Activated B cell treated with CpG ODN at 0.5 μM for 24 hours (primary cell): ENCODE results near the gene PIP4K2C. TPM values are rescaled to one million over a fixed set of nuclear protein-coding genes. Genes with fewer than 3 reads are reported as not detected.

ENCODE experiments used
- ATAC-seq: fragments of 200-7000 bp; cut with Tn5 transposase; one replicate; pipeline ENCODE4 v1.10.0; 2021; ENCODE audit warnings: low read depth, mild to moderate bottlenecking, moderate library complexity
- CTCF ChIA-PET: fragments of 350-600 bp; sonication (Branson Sonifier 250); formaldehyde crosslinking; loops from one replicate; lab custom pipeline; 2021; ENCODE audit warnings: antibody characterized with exemption; lab: Charles Lee
- POLR2A ChIA-PET: fragments of 350-600 bp; sonication (Branson Sonifier 250); formaldehyde crosslinking; loops from one replicate; lab custom pipeline; 2021; ENCODE audit warnings: antibody characterized with exemption; lab: Charles Lee
- DNase-seq: peaks from one replicate; pipeline ENCODE4 v3.0.0; 2022
- H3K27ac Mint-ChIP-seq: one replicate; pipeline ENCODE4 v1.8.0; 2020; ENCODE audit warnings: mixed read lengths
- H3K27me3 Mint-ChIP-seq: one replicate; pipeline ENCODE4 v1.8.0; 2021; ENCODE audit warnings: mixed read lengths
- H3K36me3 Mint-ChIP-seq: one replicate; pipeline ENCODE4 v1.8.0; 2021; ENCODE audit warnings: low read depth, mixed read lengths
- H3K4me1 Mint-ChIP-seq: one replicate; pipeline ENCODE4 v1.8.0; 2021; ENCODE audit warnings: mixed read lengths
- H3K4me3 Mint-ChIP-seq: one replicate; pipeline ENCODE4 v1.8.0; 2020; ENCODE audit warnings: mild to moderate bottlenecking, mixed read lengths
- H3K9me3 Mint-ChIP-seq: one replicate; pipeline ENCODE4 v1.8.0; 2020; ENCODE audit warnings: mixed read lengths
- intact Hi-C: fragments of 100-400 bp; cut with micrococcal nuclease; formaldehyde crosslinking; loops from one replicate; pipeline ENCODE4 v1.15.1; 2024
- total RNA-seq: library from RNA; stranded (reverse); gene quantifications from 2 replicates; pipeline ENCODE4 v1.2.3, GENCODE V29; 2022
- TF ChIP-seq, protein P1 (sequence below): fragments of 200-600 bp; IDR thresholded peaks from one replicate; pipeline ENCODE4 v1.8.0; 2022; ENCODE audit warnings: antibody characterized with exemption, mild to moderate bottlenecking

Gene PIP4K2C
- total RNA-seq, 1 donor from 2014 or later = 16.5 TPM

DNA sequence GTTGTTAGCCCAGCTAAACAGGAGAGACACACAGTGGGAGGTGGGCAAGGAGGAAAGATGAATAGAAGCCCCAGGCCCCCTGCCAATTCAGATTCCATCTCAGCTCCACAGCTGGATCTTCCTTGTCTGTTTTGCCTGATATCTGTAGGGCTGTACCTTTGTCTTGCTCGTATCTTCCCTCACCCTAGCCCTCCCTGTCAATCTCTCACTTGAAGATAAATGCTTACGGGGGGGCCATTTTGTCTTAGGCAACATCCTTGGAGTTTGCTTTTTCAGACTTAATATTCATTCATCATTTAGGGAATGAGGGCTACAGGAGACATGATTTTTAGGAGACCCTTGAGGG, 38.7 kb upstream of the PIP4K2C start:
- POLR2A ChIA-PET = no interaction called here
- H3K4me3 Mint-ChIP-seq = no peak overlapping the region
- DNase-seq = no peak
- H3K9me3 Mint-ChIP-seq = no peaks in the 10 kb centered on the region
- no peak for ATAC-seq
- TF ChIP-seq, protein P1, sequence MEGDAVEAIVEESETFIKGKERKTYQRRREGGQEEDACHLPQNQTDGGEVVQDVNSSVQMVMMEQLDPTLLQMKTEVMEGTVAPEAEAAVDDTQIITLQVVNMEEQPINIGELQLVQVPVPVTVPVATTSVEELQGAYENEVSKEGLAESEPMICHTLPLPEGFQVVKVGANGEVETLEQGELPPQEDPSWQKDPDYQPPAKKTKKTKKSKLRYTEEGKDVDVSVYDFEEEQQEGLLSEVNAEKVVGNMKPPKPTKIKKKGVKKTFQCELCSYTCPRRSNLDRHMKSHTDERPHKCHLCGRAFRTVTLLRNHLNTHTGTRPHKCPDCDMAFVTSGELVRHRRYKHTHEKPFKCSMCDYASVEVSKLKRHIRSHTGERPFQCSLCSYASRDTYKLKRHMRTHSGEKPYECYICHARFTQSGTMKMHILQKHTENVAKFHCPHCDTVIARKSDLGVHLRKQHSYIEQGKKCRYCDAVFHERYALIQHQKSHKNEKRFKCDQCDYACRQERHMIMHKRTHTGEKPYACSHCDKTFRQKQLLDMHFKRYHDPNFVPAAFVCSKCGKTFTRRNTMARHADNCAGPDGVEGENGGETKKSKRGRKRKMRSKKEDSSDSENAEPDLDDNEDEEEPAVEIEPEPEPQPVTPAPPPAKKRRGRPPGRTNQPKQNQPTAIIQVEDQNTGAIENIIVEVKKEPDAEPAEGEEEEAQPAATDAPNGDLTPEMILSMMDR = no peak
- H3K36me3 Mint-ChIP-seq = no peaks in the 10 kb centered on the region
- no peak overlapping the region for H3K27ac Mint-ChIP-seq
- peaks cover 10% of the 10 kb centered on the region for H3K27me3 Mint-ChIP-seq
- CTCF ChIA-PET = no interaction called here
- H3K4me1 Mint-ChIP-seq = peaks cover 14% of the 10 kb centered on the region
- intact Hi-C loops = no loop called here

DNA sequence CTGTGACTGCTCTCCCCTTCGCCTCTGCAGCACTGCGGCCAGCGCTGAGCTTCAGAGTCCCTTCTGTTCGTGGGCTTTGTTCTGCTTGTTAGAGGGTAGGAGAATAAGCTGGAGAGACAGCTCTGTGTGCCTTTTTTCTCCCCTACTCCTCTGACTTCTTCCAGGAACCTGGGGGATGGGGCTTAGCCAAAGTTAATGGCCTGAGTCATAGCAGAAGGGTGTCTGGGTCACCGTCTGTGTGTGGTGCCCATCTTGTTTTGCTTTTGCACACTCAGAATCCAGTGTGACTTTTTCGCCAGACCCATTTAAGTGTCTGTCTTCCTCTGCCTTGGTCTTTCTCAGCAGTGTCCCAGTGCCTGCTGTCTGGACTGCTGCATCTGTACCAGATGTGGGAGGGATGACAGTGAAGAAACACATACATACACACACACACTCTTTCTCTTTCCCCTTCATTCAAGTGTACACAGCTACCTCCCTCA, 38.1 kb upstream of the PIP4K2C start:
- ChIA-PET CTCF (interaction anchor here (1.0 kb wide), 1 partner anchor 30 kb away, joined by 3 read pairs; no protein-coding TSS in a partner anchor), POLR2A (no interaction called here)
- no peaks in the 10 kb centered on the region for H3K9me3 Mint-ChIP-seq
- H3K27me3 Mint-ChIP-seq = peaks cover 10% of the 10 kb centered on the region
- no peak overlapping the region for H3K27ac Mint-ChIP-seq
- H3K4me1 Mint-ChIP-seq = peaks cover 10% of the 10 kb centered on the region
- DNase-seq = no peak
- ATAC-seq = no peak
- no peak overlapping the region for H3K4me3 Mint-ChIP-seq
- H3K36me3 Mint-ChIP-seq = no peaks in the 10 kb centered on the region
- intact Hi-C loops = no loop called here
- TF ChIP-seq, protein P1 = no peak

DNA sequence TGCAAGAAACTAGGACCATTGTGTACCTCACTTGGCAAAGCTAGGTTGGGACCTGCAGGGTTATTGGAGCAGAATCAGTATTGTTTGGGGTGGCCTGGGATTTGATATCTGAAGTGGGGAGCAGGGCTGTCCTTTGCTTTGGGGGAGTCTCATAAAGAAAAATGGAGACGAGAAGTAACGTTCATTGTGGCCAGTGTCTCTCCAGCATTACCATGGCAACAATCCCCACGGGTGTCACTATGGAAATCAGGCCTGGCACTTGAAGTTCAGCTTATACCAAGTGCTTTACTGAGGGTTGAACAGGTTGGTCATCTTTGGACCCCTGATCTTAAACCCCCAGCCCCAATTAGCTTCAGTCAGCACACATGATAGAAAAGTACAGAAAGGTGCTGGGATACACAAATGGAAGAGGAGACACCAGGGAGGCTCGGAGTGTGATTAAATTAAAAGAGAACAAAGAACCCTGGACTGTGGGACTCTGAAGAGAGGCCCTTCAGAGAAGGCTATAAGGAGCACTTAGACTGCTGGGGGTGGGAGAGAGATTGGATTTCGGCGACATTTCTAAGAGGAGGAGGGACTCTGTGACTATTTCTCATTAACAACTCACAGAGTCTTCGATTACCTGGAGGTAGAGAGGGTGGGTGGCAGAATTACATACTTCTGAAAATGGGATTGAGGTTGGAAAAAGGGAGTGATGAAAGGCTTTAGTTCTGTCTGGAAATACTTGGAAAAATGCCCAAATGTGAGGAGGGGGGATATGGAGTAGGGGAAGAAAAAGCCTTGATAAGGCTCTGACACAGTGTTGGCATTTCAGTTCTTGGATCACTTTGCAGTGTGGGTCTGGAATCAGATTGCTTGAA, 37.4 kb upstream of the PIP4K2C start:
- peaks cover 9% of the 10 kb centered on the region for H3K27me3 Mint-ChIP-seq
- ATAC-seq = no peak
- ChIA-PET POLR2A (no interaction called here), CTCF (interaction anchor here (1.0 kb wide), 1 partner anchor 30 kb away, joined by 3 read pairs; no protein-coding TSS in a partner anchor)
- no peak for DNase-seq
- no peak overlapping the region for H3K27ac Mint-ChIP-seq
- no peaks in the 10 kb centered on the region for H3K36me3 Mint-ChIP-seq
- peaks cover 10% of the 10 kb centered on the region for H3K4me1 Mint-ChIP-seq
- no peaks in the 10 kb centered on the region for H3K9me3 Mint-ChIP-seq
- intact Hi-C loops = no loop called here
- TF ChIP-seq, protein P1 = no peak
- no peak overlapping the region for H3K4me3 Mint-ChIP-seq

DNA sequence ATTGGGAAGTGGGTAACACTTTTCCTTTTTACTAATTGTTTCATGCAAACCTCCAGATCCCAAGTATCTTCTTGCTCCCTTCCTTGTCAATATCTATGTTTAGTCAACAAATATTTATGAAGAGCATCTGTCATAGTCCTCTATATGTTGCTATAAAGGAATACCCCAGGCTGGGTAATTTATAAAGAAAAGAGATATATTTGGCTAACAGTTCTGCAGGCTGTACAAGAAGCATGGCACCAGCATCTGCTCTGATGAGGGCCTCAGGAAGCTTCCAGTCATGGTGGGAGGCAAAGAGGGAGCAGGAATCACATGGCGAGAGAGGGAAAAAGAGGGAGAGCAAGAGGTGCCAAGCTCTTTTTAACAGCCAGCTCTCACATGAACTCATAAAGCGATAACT, 36.5 kb upstream of the PIP4K2C start:
- Mint-ChIP-seq H3K27ac (no peak overlapping the region), H3K4me3 (no peak overlapping the region), H3K4me1 (peaks cover 8% of the 10 kb centered on the region), H3K9me3 (no peaks in the 10 kb centered on the region), H3K27me3 (peaks cover 8% of the 10 kb centered on the region), H3K36me3 (no peaks in the 10 kb centered on the region)
- TF ChIP-seq, protein P1 = no peak
- no peak for ATAC-seq
- DNase-seq = no peak
- intact Hi-C loops = no loop called here
- ChIA-PET POLR2A (no interaction called here), CTCF (no interaction called here)

DNA sequence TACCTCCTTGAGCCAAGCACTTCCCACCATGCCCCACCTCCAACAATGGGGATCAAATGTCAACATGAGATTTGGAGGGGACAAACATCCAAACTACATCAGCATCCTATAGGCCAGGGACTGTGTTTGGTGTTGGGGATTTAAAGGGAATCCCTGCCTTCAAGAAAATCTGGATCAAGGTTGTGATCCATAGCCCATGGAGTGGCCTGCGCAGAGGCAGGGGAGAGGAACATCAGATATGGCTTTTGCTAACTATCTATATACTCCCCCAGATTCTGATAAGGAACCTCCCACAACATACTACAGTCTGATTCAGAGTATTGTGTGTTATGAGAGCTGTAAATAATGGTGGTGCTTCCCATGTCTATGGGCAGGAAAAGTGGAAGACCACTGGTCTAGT, 36.1 kb upstream of the PIP4K2C start:
- intact Hi-C loops = no loop called here
- ChIA-PET POLR2A (interaction anchor here (0.6 kb wide), 1 partner anchor 38 kb away, joined by 3 read pairs; no protein-coding TSS in a partner anchor), CTCF (no interaction called here)
- TF ChIP-seq, protein P1 = no peak
- Mint-ChIP-seq H3K4me1 (peaks cover 7% of the 10 kb centered on the region), H3K4me3 (no peak overlapping the region), H3K27me3 (peaks cover 8% of the 10 kb centered on the region), H3K36me3 (no peaks in the 10 kb centered on the region), H3K9me3 (no peaks in the 10 kb centered on the region), H3K27ac (no peak overlapping the region)
- ATAC-seq (no peak), DNase-seq (no peak)
